ENCODE data around the gene MPC2.

MPC2 gene

GRCh38 chr1:167916766-167917511 is 19.9 kb downstream of the MPC2 start:
- DNase-seq (ENCODE audit: insufficient read length) (no peak), FAIRE-seq (no peak)
- TF ChIP-seq POLR2AphosphoS5 (IDR thresholded peaks at IDR 0.05; ENCODE audit: low read depth, low read length): no peak

- DNase-seq (ENCODE audit: insufficient read length): no peak
- FAIRE-seq: no peak
- TF ChIP-seq TAF1 (IDR thresholded peaks at IDR 0.05; ENCODE audit: borderline replicate concordance, low read depth, low read length) (no peak), POLR2AphosphoS5 (IDR thresholded peaks at IDR 0.05; ENCODE audit: low read depth, low read length) (no peak), POLR2A (IDR thresholded peaks at IDR 0.05; ENCODE audit: low read depth, low read length) (no peak)
These were observed 21.3 kb downstream of the MPC2 start for GRCh38 chr1:167915569-167915968.

GRCh38 chr1:167913895-167914496 is 22.9 kb downstream of the MPC2 start, which contains the start of gene ADCY10:
TSS of gene ADCY10 (minus strand) at chr1:167914134. CDS start at chr1:167905140, 8,994 bp downstream.
- DNase-seq (ENCODE audit: insufficient read length) (no peak), FAIRE-seq (no peak)
- TF ChIP-seq TAF1 (IDR thresholded peaks at IDR 0.05; ENCODE audit: borderline replicate concordance, low read depth, low read length) (no peak), POLR2AphosphoS5 (IDR thresholded peaks at IDR 0.05; ENCODE audit: low read depth, low read length) (no peak), POLR2A (IDR thresholded peaks at IDR 0.05; ENCODE audit: low read depth, low read length) (no peak)

GRCh38 chr1:167912294-167912693 is 24.6 kb downstream of the MPC2 start:
- TF ChIP-seq POLR2AphosphoS5 (IDR thresholded peaks at IDR 0.05; ENCODE audit: low read depth, low read length): no peak
- no peak for TF ChIP-seq POLR2A (IDR thresholded peaks at IDR 0.05; ENCODE audit: low read depth, low read length)
- DNase-seq (ENCODE audit: insufficient read length): no peak
- FAIRE-seq: no peak

GRCh38 chr1:167911413-167911812 is 25.5 kb downstream of the MPC2 start:
- DNase-seq (ENCODE audit: insufficient read length): no peak
- no peak for FAIRE-seq
- TF ChIP-seq TAF1 (IDR thresholded peaks at IDR 0.05; ENCODE audit: borderline replicate concordance, low read depth, low read length) (no peak), POLR2AphosphoS5 (IDR thresholded peaks at IDR 0.05; ENCODE audit: low read depth, low read length) (no peak), POLR2A (IDR thresholded peaks at IDR 0.05; ENCODE audit: low read depth, low read length) (no peak)

- DNase-seq (ENCODE audit: insufficient read length) (no peak), FAIRE-seq (no peak)
- TF ChIP-seq POLR2A (IDR thresholded peaks at IDR 0.05; ENCODE audit: low read depth, low read length): no peak
- no peak for TF ChIP-seq POLR2AphosphoS5 (IDR thresholded peaks at IDR 0.05; ENCODE audit: low read depth, low read length)
- TF ChIP-seq TAF1 (IDR thresholded peaks at IDR 0.05; ENCODE audit: borderline replicate concordance, low read depth, low read length): no peak
These were observed 26.3 kb downstream of the MPC2 start for GRCh38 chr1:167910530-167910929.

GRCh38 chr1:167909691-167910180 is 27.1 kb downstream of the MPC2 start:
- DNase-seq (ENCODE audit: insufficient read length) (no peak), FAIRE-seq (peak; percentile 67)
- TF ChIP-seq TAF1 (IDR thresholded peaks at IDR 0.05; ENCODE audit: borderline replicate concordance, low read depth, low read length) (no peak), POLR2AphosphoS5 (IDR thresholded peaks at IDR 0.05; ENCODE audit: low read depth, low read length) (no peak), POLR2A (IDR thresholded peaks at IDR 0.05; ENCODE audit: low read depth, low read length) (no peak)

GRCh38 chr1:167905671-167906070 is 31.2 kb downstream of the MPC2 start:
- no peak for FAIRE-seq
- DNase-seq (ENCODE audit: insufficient read length): no peak
- no peak for TF ChIP-seq POLR2A (IDR thresholded peaks at IDR 0.05; ENCODE audit: low read depth, low read length)
- TF ChIP-seq TAF1 (IDR thresholded peaks at IDR 0.05; ENCODE audit: borderline replicate concordance, low read depth, low read length): no peak
- no peak for TF ChIP-seq POLR2AphosphoS5 (IDR thresholded peaks at IDR 0.05; ENCODE audit: low read depth, low read length)

- DNase-seq (ENCODE audit: insufficient read length) (no peak), FAIRE-seq (no peak)
- TF ChIP-seq POLR2AphosphoS5 (IDR thresholded peaks at IDR 0.05; ENCODE audit: low read depth, low read length): no peak
- no peak for TF ChIP-seq POLR2A (IDR thresholded peaks at IDR 0.05; ENCODE audit: low read depth, low read length)
- no peak for TF ChIP-seq TAF1 (IDR thresholded peaks at IDR 0.05; ENCODE audit: borderline replicate concordance, low read depth, low read length)
These were observed 31.7 kb downstream of the MPC2 start for GRCh38 chr1:167905182-167905581.

- no peak for DNase-seq (ENCODE audit: insufficient read length)
- TF ChIP-seq POLR2AphosphoS5 (IDR thresholded peaks at IDR 0.05; ENCODE audit: low read depth, low read length) (no peak), TAF1 (IDR thresholded peaks at IDR 0.05; ENCODE audit: borderline replicate concordance, low read depth, low read length) (no peak), POLR2A (IDR thresholded peaks at IDR 0.05; ENCODE audit: low read depth, low read length) (no peak)
- no peak for FAIRE-seq
These were observed 32.2 kb downstream of the MPC2 start for GRCh38 chr1:167904652-167905130.

GRCh38 chr1:167900907-167901306 is 36.0 kb downstream of the MPC2 start:
- FAIRE-seq (no peak), DNase-seq (ENCODE audit: insufficient read length) (no peak)
- TF ChIP-seq POLR2A (IDR thresholded peaks at IDR 0.05; ENCODE audit: low read depth, low read length) (no peak), TAF1 (IDR thresholded peaks at IDR 0.05; ENCODE audit: borderline replicate concordance, low read depth, low read length) (no peak), POLR2AphosphoS5 (IDR thresholded peaks at IDR 0.05; ENCODE audit: low read depth, low read length) (no peak)

- FAIRE-seq: peak; percentile 82
These were observed 37.6 kb downstream of the MPC2 start for GRCh38 chr1:167899253-167899681.

More at GRCh38 chr1:167899253-167899681, 37.6 kb downstream of the MPC2 start:
- DNase-seq (ENCODE audit: insufficient read length): peak; percentile 17
- TF ChIP-seq TAF1 (IDR thresholded peaks at IDR 0.05; ENCODE audit: borderline replicate concordance, low read depth, low read length): no peak
- TF ChIP-seq POLR2A (IDR thresholded peaks at IDR 0.05; ENCODE audit: low read depth, low read length): no peak
- TF ChIP-seq POLR2AphosphoS5 (IDR thresholded peaks at IDR 0.05; ENCODE audit: low read depth, low read length): no peak

Measured in GM12892 (cell line).